Stimulated activated CD8-positive, alpha-beta memory T cell treated with anti-CD3 and anti-CD28 coated beads, Interleukin-7, amount 100 ng/mL, for 1 hour (primary cell): Measurements from ENCODE around the gene ABLIM2.

Source experiments
- DNase-seq, 2 donors: peaks; one replicate each; pipeline ENCODE4 v3.0.0-alpha.2; 2020; ENCODE audit warnings: low read depth in 2 of 2

ABLIM2 gene

GRCh38 chr4:8121292-8122015, 37.2 kb downstream of the ABLIM2 start:
- DNase-seq, result no peak

- DNase-seq, result no peak
These were observed 38.1 kb downstream of the ABLIM2 start for GRCh38 chr4:8120501-8120900.

- no peak for DNase-seq
These were observed 38.7 kb downstream of the ABLIM2 start for GRCh38 chr4:8119877-8120276.

- DNase-seq, result no peak
These were observed 40.1 kb downstream of the ABLIM2 start for GRCh38 chr4:8118531-8118930.

GRCh38 chr4:8118035-8118434, 40.6 kb downstream of the ABLIM2 start:
- no peak for DNase-seq

- DNase-seq, result no peak
These were observed 41.3 kb downstream of the ABLIM2 start for GRCh38 chr4:8117278-8117682.

- DNase-seq, result no peak
These were observed 42.7 kb downstream of the ABLIM2 start for GRCh38 chr4:8115916-8116315.

- no peak for DNase-seq
These were observed 43.5 kb downstream of the ABLIM2 start for GRCh38 chr4:8115203-8115520.

- DNase-seq, result no peak
These were observed 44.0 kb downstream of the ABLIM2 start for GRCh38 chr4:8114456-8115202.

- no peak for DNase-seq
These were observed 44.8 kb downstream of the ABLIM2 start for GRCh38 chr4:8113611-8114377.

- no peak for DNase-seq
These were observed 45.9 kb downstream of the ABLIM2 start for GRCh38 chr4:8112672-8113071.

GRCh38 chr4:8112036-8112576, 46.5 kb downstream of the ABLIM2 start:
- DNase-seq, result no peak

- DNase-seq, result no peak
These were observed 48.3 kb downstream of the ABLIM2 start for GRCh38 chr4:8110071-8110986.

- DNase-seq, result no peak
These were observed 49.1 kb downstream of the ABLIM2 start for GRCh38 chr4:8109406-8110065.

GRCh38 chr4:8108991-8109390, 49.6 kb downstream of the ABLIM2 start:
- DNase-seq, result no peak

- DNase-seq, result no peak
These were observed 50.4 kb downstream of the ABLIM2 start for GRCh38 chr4:8108261-8108660.

- no peak for DNase-seq
These were observed 51.4 kb downstream of the ABLIM2 start for GRCh38 chr4:8107146-8107657.

- DNase-seq, result no peak
These were observed 52.1 kb downstream of the ABLIM2 start for GRCh38 chr4:8106451-8107025.

- DNase-seq, result no peak
These were observed 53.1 kb downstream of the ABLIM2 start for GRCh38 chr4:8105306-8106100.
